Stimulated activated CD4-positive, alpha-beta T cell treated with anti-CD3 and anti-CD28 coated beads, Interleukin-1b, Interleukin-23, amount 100 ng/mL, for 1 hour (primary cell): Measurements from ENCODE around the gene FAM234A.
"Not testable (repeated sequence)": the region's sequence is repeated elsewhere in the genome, so short reads cannot be mapped to it uniquely, and the experiment has no call there.

Source experiments
- DNase-seq, 2 donors: peaks; one replicate each; pipeline ENCODE4 v3.0.0-alpha.2; 2020; ENCODE audit warnings: low read depth in 2 of 2

The FAM234A gene

GRCh38 chr16:230351-230750 lies 4.3 kb upstream of the FAM234A start:
- not testable (repeated sequence) for DNase-seq

GRCh38 chr16:230949-231348 lies 3.7 kb upstream of the FAM234A start:
- DNase-seq: no peak

- DNase-seq: no peak
Observed at GRCh38 chr16:239948-240277, 5.3 kb downstream of the FAM234A start.

GRCh38 chr16:240559-240958 lies 5.9 kb downstream of the FAM234A start:
- no peak for DNase-seq

GRCh38 chr16:242281-242680 lies 7.7 kb downstream of the FAM234A start:
- DNase-seq: no peak

- no peak for DNase-seq
Observed at GRCh38 chr16:243348-243747, 8.7 kb downstream of the FAM234A start.

- DNase-seq: no peak
Observed at GRCh38 chr16:245105-245504, 10.5 kb downstream of the FAM234A start.

- DNase-seq: no peak
Observed at GRCh38 chr16:247027-247426, 12.4 kb downstream of the FAM234A start.

- DNase-seq: no peak
Observed at GRCh38 chr16:249431-249830, 14.8 kb downstream of the FAM234A start.

- DNase-seq: no peak
Observed at GRCh38 chr16:252366-253337, 18.0 kb downstream of the FAM234A start.

- DNase-seq: no peak
Observed at GRCh38 chr16:253833-254232, 19.2 kb downstream of the FAM234A start.

- DNase-seq: no peak
Observed at GRCh38 chr16:254461-254860, 19.8 kb downstream of the FAM234A start.

- no peak for DNase-seq
Observed at GRCh38 chr16:255183-255582, 20.6 kb downstream of the FAM234A start.

GRCh38 chr16:258091-258490 lies 23.5 kb downstream of the FAM234A start:
- not testable (repeated sequence) for DNase-seq

- no peak for DNase-seq
Observed at GRCh38 chr16:259226-259625, 24.6 kb downstream of the FAM234A start.

- DNase-seq: no peak
Observed at GRCh38 chr16:259814-260253, 25.2 kb downstream of the FAM234A start.

- no peak for DNase-seq
Observed at GRCh38 chr16:260326-260725, 25.7 kb downstream of the FAM234A start.

GRCh38 chr16:261031-261691 lies 26.5 kb downstream of the FAM234A start:
- DNase-seq: no peak

- no peak for DNase-seq
Observed at GRCh38 chr16:262121-262745, 27.6 kb downstream of the FAM234A start.

- DNase-seq: no peak
Observed at GRCh38 chr16:263182-263774, 28.7 kb downstream of the FAM234A start.

GRCh38 chr16:263944-264343 lies 29.3 kb downstream of the FAM234A start:
- no peak for DNase-seq

- no peak for DNase-seq
Observed at GRCh38 chr16:264440-264951, 29.9 kb downstream of the FAM234A start.
